ENCODE data around the gene PAX2. TPM values are rescaled to one million over a fixed set of nuclear protein-coding genes. Genes with fewer than 3 reads are reported as not detected.
A peak's percentile ranks its signal among the peaks of the same experiment; 100 is the strongest.

The PAX2 gene
- total and polyA plus RNA-seq, 4 donors, result not detected

- Histone ChIP-seq H3K4me1 (ENCODE audit: control insufficient read depth in 4 of 4, insufficient read depth in 4 of 4, low read length in 3 of 4) (peaks cover 12 to 29% (median 20%) of the 10 kb centered on the region in 4 donors), H3K9ac (ENCODE audit: low read depth in 1 of 2, low read length in 2 of 2) (no peak overlapping the region), H3K9me3 (ENCODE audit: control insufficient read depth in 4 of 4, low read length in 3 of 4) (no peaks in the 10 kb centered on the region), H3K27me3 (ENCODE audit: control insufficient read depth in 4 of 4, insufficient read depth in 4 of 4, low read length in 3 of 4) (peaks cover 2 to 15% (median 8%) of the 10 kb centered on the region in 4 donors), H3K36me3 (ENCODE audit: control insufficient read depth in 4 of 4, insufficient read depth in 3 of 4, low read depth in 1 of 4, low read length in 3 of 4) (no peaks in the 10 kb centered on the region), H3K27ac (ENCODE audit: low read depth in 1 of 2, low read length in 2 of 2) (no peak overlapping the region), H3K4me3 (ENCODE audit: low read depth in 1 of 3, low read length in 3 of 3) (no peak overlapping the region)
- WGBS, result 15% methylated on average over 2 of the region's 2 CpGs
- no peak for DNase-seq (ENCODE audit: low spot score)
- TF ChIP-seq HNF4A (conservative IDR thresholded peaks at IDR 0.05) (no peak), RAD21 (IDR thresholded peaks at IDR 0.05) (no peak), FOXA1 (IDR thresholded peaks at IDR 0.05) (no peak), CTCF (IDR thresholded peaks at IDR 0.05; ENCODE audit: low read depth, low read length, missing input control) (no peak), ZBTB33 (IDR thresholded peaks at IDR 0.05) (no peak), HNF4G (IDR thresholded peaks at IDR 0.05) (no peak), MAX (IDR thresholded peaks at IDR 0.05) (no peak), FOXA2 (IDR thresholded peaks at IDR 0.05) (no peak), EGR1 (IDR thresholded peaks at IDR 0.05; ENCODE audit: low read depth in 2 of 2) (no peak), JUND (IDR thresholded peaks at IDR 0.05) (no peak), TAF1 (conservative IDR thresholded peaks at IDR 0.05) (no peak), YY1 (IDR thresholded peaks at IDR 0.05) (no peak), NR2F2 (IDR thresholded peaks at IDR 0.05) (no peak)
- TF ChIP-seq, protein P1, sequence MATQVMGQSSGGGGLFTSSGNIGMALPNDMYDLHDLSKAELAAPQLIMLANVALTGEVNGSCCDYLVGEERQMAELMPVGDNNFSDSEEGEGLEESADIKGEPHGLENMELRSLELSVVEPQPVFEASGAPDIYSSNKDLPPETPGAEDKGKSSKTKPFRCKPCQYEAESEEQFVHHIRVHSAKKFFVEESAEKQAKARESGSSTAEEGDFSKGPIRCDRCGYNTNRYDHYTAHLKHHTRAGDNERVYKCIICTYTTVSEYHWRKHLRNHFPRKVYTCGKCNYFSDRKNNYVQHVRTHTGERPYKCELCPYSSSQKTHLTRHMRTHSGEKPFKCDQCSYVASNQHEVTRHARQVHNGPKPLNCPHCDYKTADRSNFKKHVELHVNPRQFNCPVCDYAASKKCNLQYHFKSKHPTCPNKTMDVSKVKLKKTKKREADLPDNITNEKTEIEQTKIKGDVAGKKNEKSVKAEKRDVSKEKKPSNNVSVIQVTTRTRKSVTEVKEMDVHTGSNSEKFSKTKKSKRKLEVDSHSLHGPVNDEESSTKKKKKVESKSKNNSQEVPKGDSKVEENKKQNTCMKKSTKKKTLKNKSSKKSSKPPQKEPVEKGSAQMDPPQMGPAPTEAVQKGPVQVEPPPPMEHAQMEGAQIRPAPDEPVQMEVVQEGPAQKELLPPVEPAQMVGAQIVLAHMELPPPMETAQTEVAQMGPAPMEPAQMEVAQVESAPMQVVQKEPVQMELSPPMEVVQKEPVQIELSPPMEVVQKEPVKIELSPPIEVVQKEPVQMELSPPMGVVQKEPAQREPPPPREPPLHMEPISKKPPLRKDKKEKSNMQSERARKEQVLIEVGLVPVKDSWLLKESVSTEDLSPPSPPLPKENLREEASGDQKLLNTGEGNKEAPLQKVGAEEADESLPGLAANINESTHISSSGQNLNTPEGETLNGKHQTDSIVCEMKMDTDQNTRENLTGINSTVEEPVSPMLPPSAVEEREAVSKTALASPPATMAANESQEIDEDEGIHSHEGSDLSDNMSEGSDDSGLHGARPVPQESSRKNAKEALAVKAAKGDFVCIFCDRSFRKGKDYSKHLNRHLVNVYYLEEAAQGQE (IDR thresholded peaks at IDR 0.05), result no peak
These were observed 80.0 kb downstream of the PAX2 start for GRCh38 chr10:100825325-100825875.

- H3K27me3 ChIP-seq (ENCODE audit: control insufficient read depth in 4 of 4, insufficient read depth in 4 of 4, low read length in 3 of 4), result peaks cover 2 to 19% (median 8%) of the 10 kb centered on the region in 4 donors
- H3K9me3 ChIP-seq (ENCODE audit: control insufficient read depth in 4 of 4, low read length in 3 of 4), result no peaks in the 10 kb centered on the region
- no peak for DNase-seq (ENCODE audit: low spot score)
- TF ChIP-seq SP1 (IDR thresholded peaks at IDR 0.05), result no peak
- no peak for TF ChIP-seq TAF1 (conservative IDR thresholded peaks at IDR 0.05)
- TF ChIP-seq FOXA1 (IDR thresholded peaks at IDR 0.05), result no peak
- TF ChIP-seq NR2F2 (IDR thresholded peaks at IDR 0.05), result no peak
- no peak for TF ChIP-seq RXRA (IDR thresholded peaks at IDR 0.05)
- WGBS, result 7% methylated on average over 27 of the region's 27 CpGs
- no peak overlapping the region for H3K9ac ChIP-seq (ENCODE audit: low read depth in 1 of 2, low read length in 2 of 2)
- H3K4me1 ChIP-seq (ENCODE audit: control insufficient read depth in 4 of 4, insufficient read depth in 4 of 4, low read length in 3 of 4), result peaks cover 12 to 29% (median 20%) of the 10 kb centered on the region in 4 donors
- H3K36me3 ChIP-seq (ENCODE audit: control insufficient read depth in 4 of 4, insufficient read depth in 3 of 4, low read depth in 1 of 4, low read length in 3 of 4), result no peaks in the 10 kb centered on the region
- peak overlapping the region in 1 of 3 donors; percentile 45 for H3K4me3 ChIP-seq (ENCODE audit: low read depth in 1 of 3, low read length in 3 of 3)
- H3K27ac ChIP-seq (ENCODE audit: low read depth in 1 of 2, low read length in 2 of 2), result no peak overlapping the region
These were observed 80.8 kb downstream of the PAX2 start for GRCh38 chr10:100826031-100826651.

Measured in liver (tissue), 9 donors.